NCI-H146 treated with DMSO at 0.1 percent for 48 hours (cell line): Measurements from ENCODE around the gene SLC7A14.

Source experiments
- DNase-seq: peaks from one replicate; lab custom pipeline; 2025; ENCODE audit not compliant: unreplicated experiment; lab: John Stamatoyannopoulos, UW

The SLC7A14 gene

DNA sequence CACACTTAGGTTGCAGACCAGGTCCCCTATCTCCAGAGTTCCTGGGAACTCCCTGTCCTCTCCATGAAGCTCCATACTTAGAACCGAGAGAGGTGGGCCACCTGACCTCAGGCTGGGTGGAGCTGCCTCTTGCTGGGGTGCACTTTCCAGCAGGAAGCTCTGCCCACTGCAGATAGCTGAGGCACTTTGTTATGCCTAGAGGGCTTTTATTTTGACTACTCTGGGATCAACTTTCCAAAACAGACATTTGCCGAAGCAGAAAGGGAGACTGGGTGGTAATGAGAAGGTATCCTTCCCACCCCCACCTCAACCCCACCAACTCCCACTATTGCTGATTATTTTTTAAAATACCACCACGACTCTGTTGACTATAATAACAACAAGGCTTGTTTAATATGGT is 112.5 kb downstream of the SLC7A14 start:
- no peak for DNase-seq

DNA sequence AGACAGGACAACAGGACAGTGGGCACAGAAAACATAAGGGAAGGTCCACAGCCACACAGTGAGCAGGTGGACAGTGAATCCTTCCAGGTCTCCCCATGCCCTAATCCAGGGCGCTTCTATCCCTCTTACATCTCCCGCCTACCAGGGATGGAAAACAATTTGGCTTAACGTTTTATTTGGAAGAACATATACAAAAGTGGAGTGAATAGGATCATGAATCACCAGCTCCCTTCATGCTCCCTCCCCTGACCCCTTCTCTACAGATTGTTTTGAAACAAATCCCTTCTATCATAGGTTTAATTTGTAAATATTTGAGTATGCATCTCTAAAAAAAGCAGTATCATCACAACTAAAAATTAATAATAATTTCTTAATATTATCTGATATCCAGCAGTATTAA is 114.7 kb downstream of the SLC7A14 start:
- no peak for DNase-seq

GRCh38 chr3:170470063-170471016 is 115.5 kb downstream of the SLC7A14 start:
- no peak for DNase-seq

- DNase-seq = no peak
Measured at GRCh38 chr3:170469151-170470062, 116.5 kb downstream of the SLC7A14 start.

- DNase-seq = no peak
Measured at GRCh38 chr3:170467571-170468147, 118.2 kb downstream of the SLC7A14 start.

DNA sequence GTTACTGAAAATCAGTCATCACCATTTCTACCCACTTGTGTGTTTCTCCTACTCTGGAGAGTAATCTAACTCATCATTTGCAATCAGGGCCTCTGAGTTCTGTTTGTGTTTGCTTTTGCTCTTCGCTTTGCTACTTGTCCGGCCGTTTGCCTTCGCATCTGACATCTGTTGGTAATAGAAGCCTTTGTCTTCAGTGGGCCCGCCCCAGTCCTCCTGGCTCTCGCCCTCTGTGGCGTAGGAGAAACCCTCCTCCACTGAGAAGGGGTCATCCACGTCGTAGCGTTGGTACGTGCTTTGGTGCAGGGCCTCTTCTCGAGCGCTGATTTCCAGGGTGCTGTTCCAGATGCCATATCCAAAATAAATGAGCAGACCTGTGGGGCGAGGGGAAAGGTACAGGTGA is 118.9 kb downstream of the SLC7A14 start:
- no peak for DNase-seq

DNA sequence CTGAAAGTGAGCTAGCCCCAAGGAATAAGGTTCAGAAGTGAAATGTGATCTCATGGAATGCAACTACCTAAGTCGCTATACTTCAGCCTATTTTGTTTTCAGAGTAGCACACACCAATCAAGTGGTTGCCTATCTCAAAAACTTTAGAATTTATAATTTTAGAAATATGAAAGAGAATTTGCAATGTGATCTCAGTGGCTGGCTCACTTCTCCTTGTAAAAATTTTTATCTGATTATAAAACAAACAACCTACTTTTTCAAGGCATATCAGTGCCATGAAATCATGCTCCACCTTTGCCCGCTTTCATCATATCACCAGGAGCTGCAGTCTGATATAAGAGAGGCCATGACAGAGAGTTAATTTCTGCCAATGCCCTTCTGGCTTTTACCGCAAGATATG is 119.9 kb downstream of the SLC7A14 start:
- DNase-seq = no peak

DNA sequence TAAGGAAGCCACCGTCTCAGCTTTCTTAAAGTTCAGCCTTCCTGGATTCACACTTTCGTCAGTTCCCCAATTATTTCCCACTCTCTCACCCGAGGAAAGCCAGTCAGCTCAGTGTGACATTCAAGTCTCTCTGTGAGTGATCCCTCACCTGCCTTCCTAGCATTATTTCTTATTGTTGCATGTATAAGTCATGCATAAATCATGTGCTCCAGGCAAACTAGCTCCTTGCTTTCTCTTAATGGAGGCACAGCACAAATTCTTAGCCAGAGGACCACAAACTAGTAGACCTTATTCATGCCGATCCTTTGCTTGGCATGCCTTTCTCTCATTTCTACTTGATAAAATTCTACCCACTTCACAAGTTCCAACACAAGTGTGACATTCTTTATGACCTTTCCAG is 122.9 kb downstream of the SLC7A14 start:
- no peak for DNase-seq

- no peak for DNase-seq
Measured at GRCh38 chr3:170458285-170458684, 127.6 kb downstream of the SLC7A14 start.

DNA sequence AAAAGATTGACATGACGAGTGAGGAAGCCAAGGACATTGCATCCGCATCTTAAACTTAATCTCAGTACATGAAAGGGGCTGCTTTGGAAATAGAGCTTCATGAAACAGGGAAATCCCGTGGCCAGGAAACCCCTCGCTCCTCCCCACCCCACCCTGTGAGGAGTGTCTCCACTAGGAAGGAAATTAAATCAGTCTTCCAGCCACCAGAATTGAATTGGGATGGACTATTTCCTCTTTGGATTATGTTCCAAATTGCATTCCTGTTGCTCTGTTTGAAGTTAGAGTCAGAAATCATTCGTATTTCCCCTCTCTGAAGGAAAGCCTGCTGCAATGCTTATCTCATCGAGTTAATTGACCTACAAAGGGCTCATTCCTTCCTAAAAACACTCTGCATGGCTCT is 131.4 kb downstream of the SLC7A14 start:
- DNase-seq = no peak

DNA sequence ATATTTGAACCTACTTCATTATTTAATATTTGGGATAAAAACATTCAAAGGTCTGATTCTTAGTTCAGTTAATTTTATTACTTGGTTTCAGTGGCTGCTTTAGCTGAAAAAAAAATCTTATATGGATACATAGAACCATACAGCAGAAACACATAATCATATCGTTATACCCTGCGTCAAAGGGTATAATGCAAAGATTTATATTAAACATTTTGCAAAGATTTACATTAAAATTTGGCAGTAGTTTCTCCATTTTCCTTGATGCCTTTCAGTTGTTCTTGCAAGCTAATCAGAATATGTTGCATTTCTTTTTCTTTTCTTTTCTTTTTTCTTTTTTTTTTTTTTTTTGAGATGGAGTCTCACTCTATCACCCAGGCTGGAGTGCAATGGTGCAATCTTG is 135.8 kb downstream of the SLC7A14 start:
- DNase-seq = no peak

- no peak for DNase-seq
Measured at GRCh38 chr3:170448584-170448983, 137.3 kb downstream of the SLC7A14 start.

- DNase-seq = no peak
Measured at GRCh38 chr3:170443457-170443856, 142.4 kb downstream of the SLC7A14 start.

- no peak for DNase-seq
Measured at GRCh38 chr3:170442947-170443346, 142.9 kb downstream of the SLC7A14 start.

DNA sequence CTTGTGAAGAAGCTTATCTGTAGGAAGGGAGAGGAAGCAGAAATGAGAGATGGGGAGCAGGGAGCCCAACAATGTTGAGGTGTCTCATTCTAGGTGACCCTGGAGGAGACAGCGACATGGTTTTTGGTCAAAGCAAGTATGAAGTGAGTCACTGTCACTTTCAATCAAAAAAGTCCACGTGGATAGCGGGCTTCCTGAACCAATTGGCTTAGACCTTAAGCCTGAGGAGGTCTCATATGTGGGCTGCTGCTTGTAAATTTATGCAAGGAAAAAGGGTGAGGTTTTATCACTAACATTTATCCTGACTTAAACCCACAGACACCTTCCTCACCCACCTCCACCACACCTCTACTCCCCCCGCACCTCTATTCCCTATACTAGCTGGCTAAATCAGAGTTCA is 144.5 kb downstream of the SLC7A14 start:
- no peak for DNase-seq

DNA sequence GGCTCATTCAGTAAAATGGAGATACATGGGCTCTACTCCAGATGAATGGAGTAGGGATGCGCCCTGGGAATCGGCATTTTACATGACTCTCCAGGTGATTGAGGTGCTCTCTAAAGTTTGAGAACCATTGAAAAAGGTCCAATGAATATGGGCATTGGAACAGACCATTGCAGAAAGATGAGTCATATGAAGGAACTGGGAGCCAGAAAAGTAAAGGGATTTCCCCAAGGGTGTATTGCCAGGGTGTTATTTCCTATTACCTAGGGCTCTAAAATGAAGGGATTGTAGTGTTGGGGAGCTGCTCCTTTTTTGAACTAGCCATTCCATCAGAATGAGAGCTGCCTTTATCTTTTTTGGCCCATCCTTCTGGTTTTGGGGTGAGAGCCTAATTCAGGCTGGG is 145.5 kb downstream of the SLC7A14 start:
- no peak for DNase-seq

GRCh38 chr3:170438836-170439235 is 147.0 kb downstream of the SLC7A14 start:
- no peak for DNase-seq

- DNase-seq = no peak
Measured at GRCh38 chr3:170437696-170438407, 148.0 kb downstream of the SLC7A14 start.

DNA sequence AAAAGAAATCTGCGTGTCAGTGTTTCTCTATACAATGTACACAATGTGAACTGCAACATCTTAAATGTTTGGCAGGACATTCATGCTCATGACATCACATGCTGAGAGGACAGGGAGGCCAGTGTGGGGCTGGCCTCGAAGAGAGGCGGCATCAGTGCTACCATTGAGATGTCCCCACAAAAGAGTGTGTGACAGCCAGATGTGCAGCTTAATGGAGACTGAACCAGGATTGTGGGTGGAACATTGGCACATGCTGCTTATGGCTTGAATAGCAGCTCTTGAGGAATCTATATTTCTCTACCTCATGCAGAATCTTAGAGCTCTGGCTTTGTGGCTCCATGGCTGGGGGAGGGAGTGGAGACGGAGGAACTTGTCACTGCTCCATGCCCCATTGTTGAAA is 148.7 kb downstream of the SLC7A14 start:
- DNase-seq = no peak

DNA sequence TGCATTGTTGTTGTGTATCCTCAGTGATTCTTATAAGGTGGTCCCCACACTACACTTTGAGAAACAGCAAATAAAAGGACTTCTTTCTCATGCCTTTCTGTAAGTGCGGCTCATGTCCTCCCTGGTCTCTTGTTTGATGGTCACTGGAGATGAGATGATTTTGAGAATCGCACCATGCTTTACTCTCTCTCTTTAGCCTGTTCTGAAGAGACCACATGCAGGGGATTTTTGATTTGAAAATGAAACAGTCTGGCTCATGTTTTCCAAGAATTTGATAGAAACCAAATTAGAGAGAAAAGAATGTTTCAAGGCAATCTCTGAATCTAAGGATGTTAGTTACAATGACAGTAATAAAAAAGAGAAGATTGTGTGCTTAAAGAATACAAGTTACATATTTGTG is 149.2 kb downstream of the SLC7A14 start:
- no peak for DNase-seq

DNA sequence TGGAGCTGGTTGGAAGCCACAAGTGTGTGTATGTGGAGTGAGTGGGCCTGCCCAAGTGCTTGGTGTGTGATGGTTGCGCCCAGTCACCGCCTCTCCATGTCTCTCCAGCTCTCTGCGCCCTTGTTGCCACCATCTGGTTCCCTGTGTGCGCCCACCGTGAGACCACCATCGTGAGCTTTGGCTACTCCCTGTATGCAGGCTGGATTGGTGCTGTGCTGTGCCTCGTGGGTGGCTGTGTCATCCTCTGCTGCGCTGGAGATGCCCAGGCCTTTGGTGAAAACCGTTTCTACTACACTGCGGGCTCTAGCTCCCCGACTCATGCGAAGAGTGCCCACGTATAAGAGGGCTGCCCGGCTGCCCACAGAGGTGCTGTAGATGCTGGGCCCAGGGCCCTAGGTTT is 153.5 kb downstream of the SLC7A14 start:
- DNase-seq = no peak
